ENCODE results near the gene ARHGEF16.

Gene ARHGEF16

DNA sequence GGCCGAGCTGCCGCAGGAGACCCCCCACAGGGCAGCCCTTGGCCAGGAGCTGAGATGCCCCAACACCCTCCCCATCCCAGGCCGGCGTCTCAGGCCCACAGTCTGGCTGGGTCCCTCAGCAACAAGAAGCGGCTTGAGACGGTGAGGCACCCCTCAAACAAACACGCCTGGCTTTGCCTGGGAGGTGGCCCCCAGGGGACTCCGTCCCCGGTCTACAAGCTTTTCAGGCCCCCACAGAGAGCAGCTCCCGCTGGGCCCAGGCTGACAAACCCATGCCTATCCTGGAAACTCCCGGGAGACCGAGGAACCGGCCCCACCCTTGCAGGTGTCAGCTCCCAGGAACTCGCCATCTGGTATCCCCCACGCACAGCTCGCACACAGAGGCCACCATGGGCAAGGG lies 67.0 kb downstream of the ARHGEF16 start:
- no peak for DNase-seq

GRCh38 chr1:3522112-3522511 lies 67.6 kb downstream of the ARHGEF16 start:
- DNase-seq, result no peak

GRCh38 chr1:3522564-3523265 lies 68.2 kb downstream of the ARHGEF16 start:
- DNase-seq, result no peak

GRCh38 chr1:3523980-3524379 lies 69.5 kb downstream of the ARHGEF16 start:
- DNase-seq, result no peak

DNA sequence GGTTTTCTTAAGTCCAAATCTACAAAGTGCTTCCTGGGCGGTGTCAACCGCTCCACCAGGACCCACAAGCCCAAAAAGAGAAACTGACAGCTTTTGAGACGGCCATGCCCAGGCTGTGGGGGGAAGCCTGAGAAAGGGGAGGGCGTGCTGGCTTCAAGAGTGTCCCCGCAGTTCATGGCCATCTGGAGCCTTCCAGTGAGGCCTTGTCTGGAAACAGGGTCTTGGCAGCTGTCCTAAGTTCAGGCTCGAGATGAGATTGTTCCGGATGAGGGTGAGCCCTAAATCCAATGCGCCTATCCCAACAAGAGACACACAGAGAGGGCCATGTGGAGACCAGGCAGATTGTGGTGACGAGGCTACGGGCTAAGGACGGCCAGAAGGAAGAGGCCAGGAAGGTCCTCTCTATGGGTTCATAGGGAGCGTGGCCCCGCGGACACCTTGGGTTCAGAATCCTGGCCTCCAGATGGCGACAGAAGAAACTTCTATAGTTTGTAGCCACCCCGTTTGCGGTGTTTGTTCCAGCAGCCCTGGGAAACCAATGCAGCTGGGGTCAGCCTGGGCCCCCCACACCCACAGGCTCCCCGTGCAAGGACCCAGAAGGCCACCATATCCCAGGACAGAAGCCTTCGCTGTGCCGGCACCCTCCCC lies 70.2 kb downstream of the ARHGEF16 start:
- no peak for DNase-seq

DNA sequence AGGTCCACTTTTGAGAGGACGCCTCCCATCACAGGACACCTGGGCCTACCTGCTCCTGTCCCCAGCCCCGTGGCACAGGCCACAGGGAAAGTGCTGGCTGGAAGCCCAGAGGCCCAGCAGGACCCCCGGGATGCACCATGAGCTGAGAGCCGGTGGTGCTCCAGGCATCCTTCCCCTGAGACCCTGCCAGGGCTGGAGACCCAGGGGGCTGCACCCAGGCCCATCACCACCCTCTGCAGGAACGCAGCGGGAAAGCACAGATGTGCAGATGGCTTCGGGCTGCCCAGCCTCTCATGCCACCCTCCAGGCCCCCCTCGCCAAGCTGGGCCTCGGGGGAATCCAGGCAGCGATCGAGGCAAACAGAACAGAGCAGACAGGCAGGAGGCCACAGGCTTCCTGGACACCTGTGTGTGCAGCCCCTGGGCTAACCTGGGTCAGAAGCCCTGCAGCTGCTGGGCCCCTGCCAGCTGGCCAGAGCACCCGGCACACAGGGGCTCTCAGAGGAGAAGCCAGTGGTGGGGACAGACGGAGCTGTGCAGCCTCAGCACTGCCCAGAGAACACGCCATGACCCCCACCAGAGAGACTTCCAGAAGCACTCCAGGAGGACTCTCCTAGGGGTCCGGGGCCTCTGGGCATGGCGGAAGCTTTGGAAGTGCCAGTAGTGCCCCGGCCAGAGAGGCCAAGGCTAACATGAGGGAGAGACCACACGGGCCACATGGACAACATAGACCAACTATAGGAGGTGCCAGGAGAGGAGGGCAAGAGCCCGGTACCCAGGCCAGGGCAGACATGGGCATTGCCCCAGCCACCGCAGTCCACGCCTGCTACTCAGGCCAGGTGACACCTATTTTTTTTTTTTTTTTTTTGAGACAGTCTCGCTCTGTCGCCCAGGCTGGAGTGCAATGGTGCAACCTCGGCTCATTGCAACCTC lies 71.4 kb downstream of the ARHGEF16 start:
- no peak for DNase-seq

DNA sequence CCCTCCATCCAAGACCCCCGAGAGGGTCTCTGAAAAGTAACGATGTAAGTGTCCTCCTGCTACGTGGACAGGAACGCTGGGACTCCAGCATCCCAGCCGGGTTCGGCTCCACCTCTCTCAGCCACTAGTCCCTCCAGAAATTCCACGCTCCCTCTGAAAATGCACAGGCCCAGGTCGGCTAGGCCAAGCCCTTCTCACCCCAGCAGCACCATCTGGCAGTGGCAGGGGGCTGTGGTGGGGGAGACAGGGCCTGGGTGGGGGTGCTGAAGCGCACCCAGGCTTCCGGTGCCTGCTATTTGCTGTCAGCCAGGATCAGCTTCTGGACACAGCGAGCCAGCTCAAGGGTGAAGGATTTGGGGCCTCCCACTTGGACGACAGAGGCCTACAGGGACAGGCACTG lies 73.3 kb downstream of the ARHGEF16 start:
- no peak for DNase-seq

GRCh38 chr1:3529099-3529729 lies 74.7 kb downstream of the ARHGEF16 start:
- no peak for DNase-seq

DNA sequence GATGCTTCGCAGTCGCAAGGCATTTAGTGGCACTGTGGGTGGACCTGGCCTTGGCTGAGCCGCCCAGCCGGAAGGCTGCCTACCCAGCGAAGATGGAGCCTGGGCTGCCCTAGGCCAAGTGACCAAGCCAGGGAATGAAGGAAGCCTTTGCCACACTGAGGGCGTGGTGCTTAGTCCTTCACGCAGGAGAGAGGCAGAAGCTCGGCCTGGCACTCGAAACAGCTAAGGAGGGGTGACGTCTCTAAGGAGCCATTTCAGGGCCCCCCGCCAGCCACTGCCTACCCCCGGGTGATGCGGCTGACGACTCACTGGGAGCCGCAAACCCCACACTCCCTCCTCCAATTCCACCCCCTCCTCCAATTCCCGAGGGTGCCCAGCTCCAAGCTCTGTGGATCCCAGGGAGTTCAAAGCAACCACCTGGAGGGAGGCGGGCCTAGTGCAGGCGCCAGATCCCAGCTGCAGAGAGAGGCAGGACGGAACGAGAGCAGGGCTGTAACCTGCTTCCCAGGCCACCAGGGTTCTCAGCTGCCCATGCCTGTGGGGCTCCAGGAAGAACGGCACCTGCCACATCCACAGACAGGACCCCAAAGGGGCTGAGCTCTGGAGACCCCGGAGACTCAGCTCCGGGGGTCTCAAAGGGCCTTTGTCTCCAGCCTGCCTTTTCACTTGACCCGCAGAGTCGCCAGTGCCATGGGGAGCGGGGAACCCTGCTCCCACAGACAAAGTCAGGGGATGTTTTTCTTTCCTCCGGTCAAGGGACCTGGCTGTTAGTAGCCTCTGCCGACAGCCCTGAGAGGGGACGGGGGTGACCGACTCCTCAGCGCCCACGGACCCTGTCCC lies 75.8 kb downstream of the ARHGEF16 start:
- DNase-seq, result no peak

All from activated CD8-positive, alpha-beta memory T cell treated with anti-CD3 and anti-CD28 coated beads, Interleukin-2, amount 50 U/mL, for 4 hours (primary cell).